ENCODE results near the gene MAIP1. TPM values are rescaled to one million over a fixed set of nuclear protein-coding genes. Genes with fewer than 3 reads are reported as not detected.

Gene MAIP1
- total RNA-seq, 1 donor from 2014 or later, result 12.9 TPM

DNA sequence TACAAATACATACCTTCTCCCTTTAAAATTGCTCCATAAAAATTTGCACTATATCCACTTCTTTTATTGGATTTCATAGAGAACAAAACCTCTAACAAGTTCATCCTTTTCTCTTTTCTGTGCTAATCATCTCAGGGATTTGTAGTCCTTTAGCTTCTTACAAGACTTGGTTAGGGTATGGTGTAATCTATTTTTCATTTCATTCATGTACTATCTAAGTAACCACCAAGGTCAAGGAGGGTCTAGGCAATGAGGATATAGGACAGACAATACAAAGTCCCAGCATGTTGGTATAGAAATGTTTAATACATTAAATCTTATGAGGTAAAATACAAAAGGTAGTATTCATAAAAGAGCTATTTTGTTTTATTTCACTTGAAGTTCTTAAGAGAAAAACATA lies 26.8 kb upstream of the MAIP1 start:
- H3K27me3 ChIP-seq (ENCODE audit: control insufficient read depth, insufficient read depth, low read length), result no peaks in the 10 kb centered on the region
- TF ChIP-seq, protein P1, sequence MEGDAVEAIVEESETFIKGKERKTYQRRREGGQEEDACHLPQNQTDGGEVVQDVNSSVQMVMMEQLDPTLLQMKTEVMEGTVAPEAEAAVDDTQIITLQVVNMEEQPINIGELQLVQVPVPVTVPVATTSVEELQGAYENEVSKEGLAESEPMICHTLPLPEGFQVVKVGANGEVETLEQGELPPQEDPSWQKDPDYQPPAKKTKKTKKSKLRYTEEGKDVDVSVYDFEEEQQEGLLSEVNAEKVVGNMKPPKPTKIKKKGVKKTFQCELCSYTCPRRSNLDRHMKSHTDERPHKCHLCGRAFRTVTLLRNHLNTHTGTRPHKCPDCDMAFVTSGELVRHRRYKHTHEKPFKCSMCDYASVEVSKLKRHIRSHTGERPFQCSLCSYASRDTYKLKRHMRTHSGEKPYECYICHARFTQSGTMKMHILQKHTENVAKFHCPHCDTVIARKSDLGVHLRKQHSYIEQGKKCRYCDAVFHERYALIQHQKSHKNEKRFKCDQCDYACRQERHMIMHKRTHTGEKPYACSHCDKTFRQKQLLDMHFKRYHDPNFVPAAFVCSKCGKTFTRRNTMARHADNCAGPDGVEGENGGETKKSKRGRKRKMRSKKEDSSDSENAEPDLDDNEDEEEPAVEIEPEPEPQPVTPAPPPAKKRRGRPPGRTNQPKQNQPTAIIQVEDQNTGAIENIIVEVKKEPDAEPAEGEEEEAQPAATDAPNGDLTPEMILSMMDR (IDR thresholded peaks at IDR 0.05; ENCODE audit: insufficient read depth, low read length, severe bottlenecking), result no peak
- peaks cover 2% of the 10 kb centered on the region for H3K36me3 ChIP-seq (ENCODE audit: control insufficient read depth, insufficient read depth, low read length)
- no peak for DNase-seq (ENCODE audit: low read depth)
- H3K4me3 ChIP-seq (ENCODE audit: low read depth, low read length), result no peak overlapping the region
- FAIRE-seq, result no peak

DNA sequence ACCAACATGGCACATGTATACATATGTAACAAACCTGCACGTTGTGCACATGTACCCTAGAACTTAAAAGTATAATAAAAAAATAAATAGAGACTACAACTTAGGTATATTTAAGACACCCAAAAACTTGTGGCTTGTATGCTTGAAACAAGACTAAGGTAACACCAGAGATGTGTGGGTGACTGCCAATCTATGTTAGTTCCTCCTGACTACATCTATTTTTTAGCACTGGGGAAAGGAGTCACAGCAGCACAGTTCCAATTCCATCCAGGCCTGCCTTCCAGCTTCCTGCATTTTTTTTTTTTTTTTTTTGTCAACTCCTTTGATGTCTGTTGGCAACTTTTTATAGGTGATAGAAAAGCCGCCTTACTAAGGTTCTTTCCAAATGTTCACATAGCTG lies 26.1 kb upstream of the MAIP1 start:
- TF ChIP-seq, protein P1 (IDR thresholded peaks at IDR 0.05; ENCODE audit: insufficient read depth, low read length, severe bottlenecking), result no peak
- DNase-seq (ENCODE audit: low read depth) (no peak), FAIRE-seq (no peak)
- H3K4me3 ChIP-seq (ENCODE audit: low read depth, low read length), result no peak overlapping the region
- H3K36me3 ChIP-seq (ENCODE audit: control insufficient read depth, insufficient read depth, low read length), result peaks cover 2% of the 10 kb centered on the region
- H3K27me3 ChIP-seq (ENCODE audit: control insufficient read depth, insufficient read depth, low read length), result no peaks in the 10 kb centered on the region

DNA sequence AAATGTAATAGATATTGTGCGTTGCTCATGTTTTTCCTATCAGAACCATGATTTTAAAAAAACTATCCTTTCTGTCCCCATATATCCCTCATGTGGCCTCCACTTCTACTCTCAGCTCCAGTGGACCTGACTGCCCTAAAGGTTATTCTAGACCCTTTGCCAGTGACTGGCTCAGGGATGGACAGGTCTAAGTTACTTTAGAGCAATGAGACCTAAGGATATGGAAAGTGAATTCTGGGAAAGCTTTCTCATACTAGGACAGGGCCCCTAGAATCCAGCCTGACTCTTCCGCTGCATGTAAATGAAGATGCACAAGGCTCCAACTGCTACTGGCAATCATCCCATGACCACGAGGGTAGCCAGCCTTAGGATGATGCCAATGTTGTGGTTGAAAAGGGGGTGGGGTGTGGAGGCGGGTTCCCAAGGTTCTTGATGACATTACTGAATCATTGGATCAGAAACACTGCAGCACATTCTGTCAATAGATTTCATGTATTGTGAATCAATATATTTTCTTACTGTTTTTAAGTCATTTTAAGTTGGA lies 23.0 kb upstream of the MAIP1 start:
- FAIRE-seq (no peak), DNase-seq (ENCODE audit: low read depth) (no peak)
- peaks cover 5% of the 10 kb centered on the region for H3K36me3 ChIP-seq (ENCODE audit: control insufficient read depth, insufficient read depth, low read length)
- TF ChIP-seq, protein P1 (IDR thresholded peaks at IDR 0.05; ENCODE audit: insufficient read depth, low read length, severe bottlenecking), result no peak
- H3K4me3 ChIP-seq (ENCODE audit: low read depth, low read length), result no peak overlapping the region
- H3K27me3 ChIP-seq (ENCODE audit: control insufficient read depth, insufficient read depth, low read length), result no peaks in the 10 kb centered on the region

DNA sequence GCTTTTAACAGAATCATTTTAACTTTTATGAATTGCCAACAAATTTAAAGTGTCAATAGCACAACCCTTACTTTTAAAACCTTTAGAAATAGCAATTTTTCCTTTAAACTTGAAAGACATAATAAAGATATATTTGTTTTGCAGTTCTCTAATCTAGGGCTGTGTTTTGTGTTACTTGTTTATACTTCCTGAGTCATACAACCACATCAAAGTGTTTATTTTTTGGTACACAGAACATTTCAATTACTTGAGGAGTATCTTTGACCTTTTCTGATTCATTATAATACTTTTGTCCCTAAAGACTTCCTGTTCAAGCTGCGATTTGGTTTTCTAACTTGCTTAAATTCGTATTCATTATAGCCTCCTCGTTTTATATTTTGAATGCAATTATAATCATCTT lies 21.9 kb upstream of the MAIP1 start:
- no peaks in the 10 kb centered on the region for H3K27me3 ChIP-seq (ENCODE audit: control insufficient read depth, insufficient read depth, low read length)
- DNase-seq (ENCODE audit: low read depth) (no peak), FAIRE-seq (no peak)
- H3K36me3 ChIP-seq (ENCODE audit: control insufficient read depth, insufficient read depth, low read length), result peaks cover 5% of the 10 kb centered on the region
- TF ChIP-seq, protein P1 (IDR thresholded peaks at IDR 0.05; ENCODE audit: insufficient read depth, low read length, severe bottlenecking), result no peak
- no peak overlapping the region for H3K4me3 ChIP-seq (ENCODE audit: low read depth, low read length)

DNA sequence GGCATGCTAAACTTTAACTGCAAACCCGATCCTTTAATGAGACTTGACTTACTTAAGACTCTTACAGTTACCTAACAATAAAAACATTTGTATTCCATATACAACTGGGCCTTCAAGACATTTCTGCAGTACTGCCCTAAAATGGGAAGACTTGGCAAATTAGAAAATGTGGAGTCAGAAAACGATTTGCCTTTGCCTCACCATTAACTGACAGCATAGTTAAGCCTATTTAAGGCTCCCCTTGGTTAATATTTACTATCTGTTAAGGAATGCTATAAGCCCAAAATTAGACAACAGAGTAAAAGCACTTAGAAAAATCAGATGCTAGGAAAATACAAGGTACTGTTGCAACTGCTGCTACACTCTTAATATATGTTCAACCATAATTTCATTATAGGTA lies 18.8 kb upstream of the MAIP1 start:
- Histone ChIP-seq H3K36me3 (ENCODE audit: control insufficient read depth, insufficient read depth, low read length) (peaks cover 5% of the 10 kb centered on the region), H3K4me3 (ENCODE audit: low read depth, low read length) (no peak overlapping the region), H3K27me3 (ENCODE audit: control insufficient read depth, insufficient read depth, low read length) (no peaks in the 10 kb centered on the region)
- FAIRE-seq, result no peak
- DNase-seq (ENCODE audit: low read depth), result no peak
- TF ChIP-seq, protein P1 (IDR thresholded peaks at IDR 0.05; ENCODE audit: insufficient read depth, low read length, severe bottlenecking), result no peak

DNA sequence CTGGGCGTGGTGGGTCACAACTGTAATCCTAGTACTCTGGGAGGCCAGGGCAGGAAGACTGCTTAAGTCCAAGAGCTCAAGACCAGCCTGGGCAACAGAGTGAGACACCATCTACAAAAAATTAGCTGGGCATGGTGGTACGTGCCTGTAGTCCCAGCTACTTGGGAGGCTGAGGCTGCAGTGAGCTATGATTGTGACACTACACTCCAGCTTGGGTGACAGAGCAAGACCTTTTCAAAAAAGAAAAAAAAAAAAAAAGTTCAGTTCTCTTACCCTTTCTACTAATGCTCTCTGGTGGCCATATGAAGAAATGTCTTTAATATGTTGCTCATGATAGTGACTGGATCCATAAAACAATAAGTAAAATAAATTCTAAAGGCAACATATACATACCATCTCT lies 15.0 kb upstream of the MAIP1 start:
- TF ChIP-seq, protein P1 (IDR thresholded peaks at IDR 0.05; ENCODE audit: insufficient read depth, low read length, severe bottlenecking), result peak; percentile 21
- no peak for FAIRE-seq
- H3K4me3 ChIP-seq (ENCODE audit: low read depth, low read length), result no peak overlapping the region
- peaks cover 2% of the 10 kb centered on the region for H3K36me3 ChIP-seq (ENCODE audit: control insufficient read depth, insufficient read depth, low read length)
- peak; percentile 39 for DNase-seq (ENCODE audit: low read depth)
- H3K27me3 ChIP-seq (ENCODE audit: control insufficient read depth, insufficient read depth, low read length), result no peaks in the 10 kb centered on the region

Data from bronchial epithelial cell (primary cell).